Gastrocnemius medialis (tissue), 4 donors: ENCODE results near the gene ARFIP2. TPM values are rescaled to one million over a fixed set of nuclear protein-coding genes. Genes with fewer than 3 reads are reported as not detected.

ENCODE experiments used
- ATAC-seq, 2 donors: fragments of 150-250 bp; one replicate each; pipeline ENCODE4 v1.9.1; 2016
- DNase-seq, 2 donors: peaks; one replicate each; pipeline ENCODE4 v3.0.0-alpha.2; 2019
- H3K27ac ChIP-seq, 4 donors: fragments of 200-600 bp; sonication (generic); 1 replicate in 1 of 4; 2 replicates in 3 of 4; pipeline ENCODE4 v1.5.1; 2016 to 2018; ENCODE audit warnings: mild to moderate bottlenecking in 2 of 4, moderate library complexity in 1 of 4
- H3K27me3 ChIP-seq, 3 donors: fragments of 200-600 bp; sonication (generic) in 2 of 3; 1 replicate in 1 of 3; 2 replicates in 2 of 3; pipeline versions ENCODE4 v1.5.1 to v1.6.0; 2016 to 2019; ENCODE audit warnings: mild to moderate bottlenecking in 1 of 3, moderate library complexity in 1 of 3
- H3K36me3 ChIP-seq, 2 donors: fragments of 200-600 bp; sonication (generic) in 1 of 2; one replicate each; pipeline ENCODE4 v1.5.1; 2017 to 2018
- H3K4me1 ChIP-seq, 2 donors: fragments of 200-600 bp; sonication (generic) in 1 of 2; one replicate each; pipeline ENCODE4 v1.5.1; 2016 to 2017; ENCODE audit warnings: mild to moderate bottlenecking in 2 of 2
- H3K4me3 ChIP-seq, 4 donors: fragments of 200-600 bp; sonication (generic) in 3 of 4; 1 replicate in 1 of 4; 2 replicates in 3 of 4; pipeline ENCODE4 v1.5.1; 2016 to 2019; ENCODE audit warnings: mild to moderate bottlenecking in 2 of 4
- H3K9me3 ChIP-seq, 3 donors: fragments of 200-600 bp; sonication (generic) in 2 of 3; 1 replicate in 1 of 3; 2 replicates in 2 of 3; pipeline ENCODE4 v1.5.1; 2016 to 2019
- POLR2A ChIP-seq, 2 donors: fragments of 450-650 bp; IDR thresholded peaks; one replicate each; pipeline ENCODE4 v1.6.1; 2017; ENCODE audit warnings: antibody characterized with exemption in 2 of 2, mild to moderate bottlenecking in 2 of 2, moderate library complexity in 2 of 2
- in situ Hi-C, 4 donors: fragments of 200-750 bp; cut with MboI; loops; one replicate each; pipeline versions ENCODE4 v1.15.0 to v1.8.0; 2017; ENCODE audit warnings: low sequenced_read_pairs in 4 of 4
- intact Hi-C: fragments of 100-400 bp; cut with DNase I; formaldehyde crosslinking; loops from one replicate; pipeline ENCODE4 v1.15.1; 2023; ENCODE audit warnings: low total_unique reads
- total RNA-seq, 4 donors: library from RNA; depleted of rRNA; stranded (reverse); fragments of >200 nt; gene quantifications; one replicate each; pipeline versions ENCODE4 v1.1.0 to v1.2.3, GENCODE V29; 2016
- TF ChIP-seq, protein P1 (sequence below), 5 experiments: fragments of 450-650 bp in 3 of 5; fragments of 200-600 bp in 2 of 5; sonication (generic) in 2 of 5; IDR thresholded peaks in 4 of 5; conservative IDR thresholded peaks in 1 of 5; 1 replicate in 4 of 5; 2 replicates in 1 of 5; pipeline ENCODE4 v1.5.1; 2016 to 2019; ENCODE audit warnings: antibody characterized with exemption in 5 of 5, mild to moderate bottlenecking in 3 of 5, moderate library complexity in 3 of 5

Gene ARFIP2
- total RNA-seq, 4 donors from 2014 or later: 20.1 to 27.8 (median 24.4) TPM

DNA sequence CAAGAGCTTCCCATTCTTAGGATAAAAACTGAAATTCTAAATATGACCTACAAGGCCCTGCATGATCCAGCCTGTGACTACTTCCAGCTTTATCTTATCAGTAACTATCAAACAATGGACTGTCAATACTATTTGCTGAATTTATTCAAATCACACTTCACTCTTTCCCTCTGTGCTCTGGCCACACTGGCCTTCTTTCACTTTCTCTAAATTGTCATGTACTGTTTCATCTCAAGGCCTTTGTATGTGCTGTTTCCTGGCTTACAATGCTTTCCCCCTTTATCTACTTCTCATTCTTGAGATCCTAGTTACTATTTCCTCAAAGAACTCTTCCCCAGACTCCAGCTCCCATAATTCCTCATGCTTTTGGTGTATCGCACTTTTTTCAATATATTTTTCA is 5.8 kb upstream of the ARFIP2 start:
- TF ChIP-seq, protein P1, sequence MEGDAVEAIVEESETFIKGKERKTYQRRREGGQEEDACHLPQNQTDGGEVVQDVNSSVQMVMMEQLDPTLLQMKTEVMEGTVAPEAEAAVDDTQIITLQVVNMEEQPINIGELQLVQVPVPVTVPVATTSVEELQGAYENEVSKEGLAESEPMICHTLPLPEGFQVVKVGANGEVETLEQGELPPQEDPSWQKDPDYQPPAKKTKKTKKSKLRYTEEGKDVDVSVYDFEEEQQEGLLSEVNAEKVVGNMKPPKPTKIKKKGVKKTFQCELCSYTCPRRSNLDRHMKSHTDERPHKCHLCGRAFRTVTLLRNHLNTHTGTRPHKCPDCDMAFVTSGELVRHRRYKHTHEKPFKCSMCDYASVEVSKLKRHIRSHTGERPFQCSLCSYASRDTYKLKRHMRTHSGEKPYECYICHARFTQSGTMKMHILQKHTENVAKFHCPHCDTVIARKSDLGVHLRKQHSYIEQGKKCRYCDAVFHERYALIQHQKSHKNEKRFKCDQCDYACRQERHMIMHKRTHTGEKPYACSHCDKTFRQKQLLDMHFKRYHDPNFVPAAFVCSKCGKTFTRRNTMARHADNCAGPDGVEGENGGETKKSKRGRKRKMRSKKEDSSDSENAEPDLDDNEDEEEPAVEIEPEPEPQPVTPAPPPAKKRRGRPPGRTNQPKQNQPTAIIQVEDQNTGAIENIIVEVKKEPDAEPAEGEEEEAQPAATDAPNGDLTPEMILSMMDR (IDR thresholded peaks at IDR 0.05 in 4 of 5, conservative IDR thresholded peaks at IDR 0.05 in 1 of 5): no peak
- Histone ChIP-seq H3K27me3 (no peaks in the 10 kb centered on the region), H3K4me1 (peaks cover 11 to 18% of the 10 kb centered on the region in 2 donors), H3K27ac (no peak overlapping the region), H3K36me3 (peaks cover 0 to 38% of the 10 kb centered on the region in 2 donors), H3K9me3 (no peaks in the 10 kb centered on the region), H3K4me3 (no peak overlapping the region)
- no peak for DNase-seq
- intact Hi-C loops (no loop called here), in situ Hi-C loops (loop anchor here in 3 of 4 donors (25.0 kb wide), 1 partner anchor 250 kb away; the partner anchor contains the start of genes CNGA4 (in 3 of the 3) and FHIP1B (in 3 of the 3))
- ATAC-seq: no peak

DNA sequence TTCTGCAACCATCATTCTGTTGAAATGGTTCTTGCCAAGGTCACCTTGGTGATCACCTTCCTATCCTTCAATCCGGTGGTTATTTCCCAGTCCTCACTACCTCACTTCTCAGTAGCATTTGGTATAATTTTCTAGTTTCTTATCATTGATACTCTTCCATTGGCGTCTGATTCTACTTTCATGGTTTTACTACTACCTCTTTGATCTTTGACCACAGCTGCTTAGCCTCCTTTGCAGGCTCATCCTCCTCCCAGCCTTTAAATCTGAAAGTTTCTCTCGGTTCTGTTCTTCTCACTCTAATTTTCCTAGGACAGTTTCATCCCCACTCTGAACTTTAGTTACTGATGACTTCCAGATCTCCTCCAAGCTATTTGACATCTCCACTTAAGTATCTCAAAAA is 5.1 kb upstream of the ARFIP2 start:
- Histone ChIP-seq H3K4me1 (peaks cover 12 to 19% of the 10 kb centered on the region in 2 donors), H3K27ac (no peak overlapping the region), H3K4me3 (no peak overlapping the region), H3K27me3 (no peaks in the 10 kb centered on the region), H3K36me3 (peaks cover 0 to 38% of the 10 kb centered on the region in 2 donors), H3K9me3 (no peaks in the 10 kb centered on the region)
- intact Hi-C loops (no loop called here), in situ Hi-C loops (loop anchor here in 3 of 4 donors (25.0 kb wide), 1 partner anchor 249 kb away; the partner anchor contains the start of genes CNGA4 (in 3 of the 3) and FHIP1B (in 3 of the 3))
- no peak for TF ChIP-seq POLR2A (IDR thresholded peaks at IDR 0.05)
- TF ChIP-seq, protein P1 (IDR thresholded peaks at IDR 0.05 in 4 of 5, conservative IDR thresholded peaks at IDR 0.05 in 1 of 5): no peak
- no peak for ATAC-seq
- no peak for DNase-seq

DNA sequence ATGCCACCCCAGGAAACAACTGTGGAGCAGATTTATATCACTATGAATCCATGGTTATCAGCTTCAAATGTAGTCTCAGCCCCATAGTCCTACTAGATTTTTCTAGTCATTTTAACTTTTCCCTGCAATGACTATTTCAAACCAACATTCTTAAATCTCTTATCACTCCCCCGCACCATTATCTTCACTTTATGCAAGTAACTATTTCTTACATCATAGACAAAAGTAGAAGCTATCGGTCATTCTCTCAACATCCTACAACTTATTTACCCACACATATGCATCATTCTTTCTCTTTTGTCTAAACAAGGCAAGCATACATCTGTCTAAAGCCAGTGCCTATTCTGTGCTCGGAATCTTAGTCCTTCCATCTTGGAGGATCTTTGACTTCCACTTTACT is 4.5 kb upstream of the ARFIP2 start:
- TF ChIP-seq, protein P1 (IDR thresholded peaks at IDR 0.05 in 4 of 5, conservative IDR thresholded peaks at IDR 0.05 in 1 of 5): no peak
- TF ChIP-seq POLR2A (IDR thresholded peaks at IDR 0.05): no peak
- in situ Hi-C loops: loop anchor here in 3 of 4 donors (25.0 kb wide), 1 partner anchor 248 kb away; the partner anchor contains the start of genes CNGA4 (in 3 of the 3) and FHIP1B (in 3 of the 3)
- Histone ChIP-seq H3K27ac (no peak overlapping the region), H3K9me3 (no peaks in the 10 kb centered on the region), H3K4me3 (no peak overlapping the region), H3K27me3 (no peaks in the 10 kb centered on the region), H3K36me3 (peaks cover 0 to 38% of the 10 kb centered on the region in 2 donors), H3K4me1 (peaks cover 15 to 21% of the 10 kb centered on the region in 2 donors)
- ATAC-seq (no peak), DNase-seq (no peak)
- intact Hi-C loops: no loop called here

DNA sequence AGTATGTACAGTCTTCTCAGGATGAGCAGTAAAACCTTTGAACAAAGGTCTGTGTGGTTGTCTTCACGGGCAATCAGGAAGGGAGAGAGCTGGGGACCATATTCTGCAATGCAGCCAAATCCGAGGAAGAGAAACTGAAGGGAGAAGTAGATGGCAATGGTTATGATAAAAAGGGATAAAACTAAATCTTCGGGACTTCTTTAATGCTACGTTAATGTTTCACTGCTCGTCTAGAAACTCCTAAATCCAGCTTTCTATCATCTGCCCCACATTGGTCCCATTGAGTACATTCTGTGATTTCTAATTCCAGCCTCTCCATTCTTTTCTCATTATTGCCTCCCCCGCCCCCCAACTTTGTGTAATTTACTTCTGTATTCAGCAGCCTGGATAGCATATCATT is 1.9 kb upstream of the ARFIP2 start:
- Histone ChIP-seq H3K9me3 (no peaks in the 10 kb centered on the region), H3K4me1 (peaks cover 24 to 31% of the 10 kb centered on the region in 2 donors), H3K27me3 (no peaks in the 10 kb centered on the region), H3K4me3 (no peak overlapping the region), H3K27ac (peak overlapping the region in 3 of 4 donors; percentile 94 to 97 (median 95)), H3K36me3 (peaks cover 0 to 47% of the 10 kb centered on the region in 2 donors)
- in situ Hi-C loops: loop anchor here in 3 of 4 donors (25.0 kb wide), 1 partner anchor 246 kb away; the partner anchor contains the start of genes CNGA4 (in 3 of the 3) and FHIP1B (in 3 of the 3)
- ATAC-seq (no peak), DNase-seq (no peak)
- intact Hi-C loops: loop anchor here (5.0 kb wide), 4 partner anchors 119 to 246 kb away; partner anchors contain the start of genes CNGA4, ILK, RRP8 and TPP1
- TF ChIP-seq, protein P1 (IDR thresholded peaks at IDR 0.05 in 4 of 5, conservative IDR thresholded peaks at IDR 0.05 in 1 of 5): no peak
- TF ChIP-seq POLR2A (IDR thresholded peaks at IDR 0.05): no peak
